Measurements from ENCODE around the gene WDR76.

The WDR76 gene

DNA sequence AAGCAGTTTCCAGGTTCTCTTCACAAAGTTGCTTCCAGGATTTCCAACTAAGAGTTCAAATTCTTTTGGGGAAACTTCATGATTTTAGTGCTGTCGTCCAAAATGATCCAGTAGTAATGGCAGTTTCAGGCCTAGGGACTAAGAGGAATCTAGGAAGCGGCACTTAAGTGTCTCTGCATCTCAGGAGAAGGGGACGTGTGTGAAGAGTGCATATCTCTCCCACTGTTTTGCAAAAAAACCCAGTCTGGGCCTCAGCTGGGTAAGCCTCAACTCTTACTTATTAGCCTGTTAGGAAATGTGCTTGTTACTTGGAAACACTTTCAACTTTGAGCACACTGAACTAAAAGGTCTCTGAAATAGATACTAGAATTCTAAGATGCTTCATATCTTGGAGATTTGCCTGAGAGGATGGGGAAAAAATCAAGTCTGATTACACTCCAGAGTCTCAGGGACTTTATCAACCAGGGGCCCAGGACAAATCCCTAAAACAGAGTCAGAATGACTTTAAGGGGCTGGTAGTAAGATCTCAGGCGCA lies 81.8 kb downstream of the WDR76 start:
- TF ChIP-seq, protein P1, sequence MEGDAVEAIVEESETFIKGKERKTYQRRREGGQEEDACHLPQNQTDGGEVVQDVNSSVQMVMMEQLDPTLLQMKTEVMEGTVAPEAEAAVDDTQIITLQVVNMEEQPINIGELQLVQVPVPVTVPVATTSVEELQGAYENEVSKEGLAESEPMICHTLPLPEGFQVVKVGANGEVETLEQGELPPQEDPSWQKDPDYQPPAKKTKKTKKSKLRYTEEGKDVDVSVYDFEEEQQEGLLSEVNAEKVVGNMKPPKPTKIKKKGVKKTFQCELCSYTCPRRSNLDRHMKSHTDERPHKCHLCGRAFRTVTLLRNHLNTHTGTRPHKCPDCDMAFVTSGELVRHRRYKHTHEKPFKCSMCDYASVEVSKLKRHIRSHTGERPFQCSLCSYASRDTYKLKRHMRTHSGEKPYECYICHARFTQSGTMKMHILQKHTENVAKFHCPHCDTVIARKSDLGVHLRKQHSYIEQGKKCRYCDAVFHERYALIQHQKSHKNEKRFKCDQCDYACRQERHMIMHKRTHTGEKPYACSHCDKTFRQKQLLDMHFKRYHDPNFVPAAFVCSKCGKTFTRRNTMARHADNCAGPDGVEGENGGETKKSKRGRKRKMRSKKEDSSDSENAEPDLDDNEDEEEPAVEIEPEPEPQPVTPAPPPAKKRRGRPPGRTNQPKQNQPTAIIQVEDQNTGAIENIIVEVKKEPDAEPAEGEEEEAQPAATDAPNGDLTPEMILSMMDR (IDR thresholded peaks at IDR 0.05; ENCODE audit: low read depth, low read length, missing control alignments), result no peak
- Histone ChIP-seq H3K36me3 (replicated peaks) (no peaks in the 10 kb centered on the region), H3K27ac (no peak overlapping the region), H3K4me3 (ENCODE audit: low read depth, low read length) (no peak overlapping the region), H3K27me3 (replicated peaks) (no peaks in the 10 kb centered on the region)
- in situ Hi-C loops (cut with HindIII; ENCODE audit: low pct_ligation_motif_present, low sequenced_read_pairs), result loop anchor here (25.0 kb wide), 1 partner anchor 304 kb away; no protein-coding TSS in a partner anchor
- DNase-seq, result no peak

DNA sequence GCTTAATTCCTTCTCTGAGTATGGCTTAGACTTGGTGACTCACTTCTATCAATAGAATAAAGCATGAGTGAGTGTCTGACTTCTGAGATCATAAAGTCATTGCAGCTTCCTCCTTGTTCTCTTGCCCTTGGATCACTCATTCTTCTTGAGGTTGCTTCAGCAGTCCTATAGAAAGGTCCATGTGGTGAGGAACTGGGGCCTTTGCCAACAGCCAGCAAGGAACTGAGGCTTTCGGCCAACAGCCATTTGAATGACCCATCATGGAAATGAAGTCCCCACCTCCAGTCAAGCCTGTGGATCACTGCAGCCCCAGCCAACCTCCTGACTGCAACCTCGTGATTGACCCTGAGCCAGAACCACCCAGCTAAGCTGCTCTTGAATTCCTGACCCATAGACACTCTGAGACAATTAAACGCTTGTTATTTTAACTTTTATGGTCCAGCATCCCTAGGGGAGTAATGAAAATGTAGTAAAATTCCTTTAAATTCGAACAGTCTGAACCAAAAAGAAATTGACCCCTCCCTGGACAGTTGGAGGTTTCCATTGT lies 84.5 kb downstream of the WDR76 start:
- H3K4me3 ChIP-seq (ENCODE audit: low read depth, low read length), result no peak overlapping the region
- in situ Hi-C loops (cut with HindIII; ENCODE audit: low pct_ligation_motif_present, low sequenced_read_pairs), result loop anchor here (25.0 kb wide), 1 partner anchor 301 kb away; no protein-coding TSS in a partner anchor
- H3K27me3 ChIP-seq (replicated peaks), result no peaks in the 10 kb centered on the region
- DNase-seq, result peak; percentile 97
- no peaks in the 10 kb centered on the region for H3K36me3 ChIP-seq (replicated peaks)
- TF ChIP-seq, protein P1 (IDR thresholded peaks at IDR 0.05; ENCODE audit: low read depth, low read length, missing control alignments), result no peak
- H3K27ac ChIP-seq, result peak overlapping the region; percentile 73

DNA sequence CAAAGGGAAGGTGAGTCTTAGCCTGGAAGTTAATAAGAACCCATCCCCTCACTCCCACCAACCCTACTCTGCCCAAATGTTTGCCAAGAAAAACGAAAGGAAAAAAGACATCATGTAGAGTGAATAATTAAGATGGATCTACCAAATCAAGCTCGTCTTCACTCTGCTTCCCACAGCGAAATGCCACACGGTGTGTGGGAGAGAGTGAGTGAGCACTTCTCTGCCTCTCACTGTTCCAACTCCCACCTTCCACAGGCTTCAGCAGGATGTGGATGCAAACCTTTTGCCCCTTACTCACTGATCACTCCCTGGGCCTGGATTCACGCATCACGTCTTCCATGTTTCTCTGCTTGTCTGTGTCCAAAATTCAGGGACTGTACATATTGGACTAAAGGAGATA lies 85.4 kb downstream of the WDR76 start:
- Histone ChIP-seq H3K27ac (peak overlapping the region; percentile 73), H3K36me3 (replicated peaks) (no peaks in the 10 kb centered on the region), H3K27me3 (replicated peaks) (no peaks in the 10 kb centered on the region), H3K4me3 (ENCODE audit: low read depth, low read length) (no peak overlapping the region)
- DNase-seq, result no peak
- in situ Hi-C loops (cut with HindIII; ENCODE audit: low pct_ligation_motif_present, low sequenced_read_pairs), result loop anchor here (25.0 kb wide), 1 partner anchor 300 kb away; no protein-coding TSS in a partner anchor
- TF ChIP-seq, protein P1 (IDR thresholded peaks at IDR 0.05; ENCODE audit: low read depth, low read length, missing control alignments), result no peak

DNA sequence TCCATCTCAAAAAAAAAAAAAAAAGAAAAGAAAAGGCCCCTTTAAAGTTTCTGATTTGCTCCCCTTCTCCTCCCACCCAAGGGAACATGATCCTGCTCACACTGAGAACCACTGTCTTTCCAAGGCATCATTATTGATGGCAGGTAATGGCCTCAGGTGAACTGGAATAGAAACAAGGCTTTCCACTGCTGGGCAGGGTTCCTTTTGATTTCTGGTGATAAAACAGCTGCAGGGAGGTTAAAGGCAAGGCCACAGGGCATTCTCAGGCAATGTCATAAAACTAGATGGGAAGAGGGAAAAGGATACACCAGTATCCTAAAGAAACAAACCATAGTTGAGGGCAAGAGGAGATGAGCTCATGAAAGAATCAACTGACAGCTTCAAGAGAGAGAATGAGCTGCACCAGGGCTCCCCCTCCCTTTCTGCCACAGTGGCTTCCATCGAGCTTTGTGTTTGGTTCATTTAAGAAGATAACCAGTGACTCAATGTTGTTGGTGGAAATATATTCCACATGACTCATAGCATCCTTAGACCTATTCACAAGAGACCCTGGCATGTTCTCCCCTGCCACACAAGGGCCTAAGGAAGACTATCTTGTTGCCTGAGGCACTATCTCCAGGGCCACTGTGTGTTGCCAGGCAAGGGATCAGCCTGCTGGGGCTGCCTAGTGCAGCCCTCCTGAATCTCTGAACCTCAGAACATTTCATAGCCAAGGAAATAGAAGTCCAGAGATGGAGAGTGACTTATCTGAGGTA lies 86.4 kb downstream of the WDR76 start:
- in situ Hi-C loops (cut with HindIII; ENCODE audit: low pct_ligation_motif_present, low sequenced_read_pairs), result loop anchor here (25.0 kb wide), 1 partner anchor 299 kb away; no protein-coding TSS in a partner anchor
- DNase-seq, result peak; percentile 98
- no peaks in the 10 kb centered on the region for H3K36me3 ChIP-seq (replicated peaks)
- H3K27me3 ChIP-seq (replicated peaks), result no peaks in the 10 kb centered on the region
- H3K4me3 ChIP-seq (ENCODE audit: low read depth, low read length), result no peak overlapping the region
- H3K27ac ChIP-seq, result peak overlapping the region; percentile 73
- TF ChIP-seq, protein P1 (IDR thresholded peaks at IDR 0.05; ENCODE audit: low read depth, low read length, missing control alignments), result no peak

DNA sequence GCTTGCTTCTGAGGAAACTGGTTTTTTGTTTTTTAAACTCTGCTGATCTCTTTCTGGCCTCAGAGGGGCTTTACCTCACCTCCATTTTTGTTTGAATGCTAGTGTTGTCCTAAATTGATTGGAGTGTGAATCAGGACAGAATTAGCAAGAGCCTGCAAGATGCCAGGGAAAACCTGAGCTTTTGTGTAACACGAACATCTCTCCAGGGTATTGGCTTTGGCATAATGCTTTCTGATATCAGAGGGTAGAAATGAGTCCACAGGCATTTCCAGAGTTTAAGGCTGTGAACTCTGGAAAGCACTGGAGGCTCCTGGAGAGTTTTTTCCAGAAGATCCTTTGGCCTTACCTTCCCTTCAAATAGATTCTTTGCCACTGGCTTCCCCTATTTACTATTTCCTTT lies 87.1 kb downstream of the WDR76 start:
- in situ Hi-C loops (cut with HindIII; ENCODE audit: low pct_ligation_motif_present, low sequenced_read_pairs), result loop anchor here (25.0 kb wide), 1 partner anchor 298 kb away; no protein-coding TSS in a partner anchor
- DNase-seq, result no peak
- no peaks in the 10 kb centered on the region for H3K36me3 ChIP-seq (replicated peaks)
- TF ChIP-seq, protein P1 (IDR thresholded peaks at IDR 0.05; ENCODE audit: low read depth, low read length, missing control alignments), result no peak
- peak overlapping the region; percentile 73 for H3K27ac ChIP-seq
- H3K27me3 ChIP-seq (replicated peaks), result no peaks in the 10 kb centered on the region
- H3K4me3 ChIP-seq (ENCODE audit: low read depth, low read length), result no peak overlapping the region
